Stimulated activated CD4-positive, alpha-beta T cell treated with anti-CD3 and anti-CD28 coated beads, TNF-alpha, amount 100 ng/mL, for 48 hours (primary cell): Measurements from ENCODE around the gene C1orf94.

Experiments
- DNase-seq, 3 donors: peaks; one replicate each; pipeline ENCODE4 v3.0.0-alpha.2; 2020; ENCODE audit warnings: low read depth in 3 of 3

The C1orf94 gene

DNA sequence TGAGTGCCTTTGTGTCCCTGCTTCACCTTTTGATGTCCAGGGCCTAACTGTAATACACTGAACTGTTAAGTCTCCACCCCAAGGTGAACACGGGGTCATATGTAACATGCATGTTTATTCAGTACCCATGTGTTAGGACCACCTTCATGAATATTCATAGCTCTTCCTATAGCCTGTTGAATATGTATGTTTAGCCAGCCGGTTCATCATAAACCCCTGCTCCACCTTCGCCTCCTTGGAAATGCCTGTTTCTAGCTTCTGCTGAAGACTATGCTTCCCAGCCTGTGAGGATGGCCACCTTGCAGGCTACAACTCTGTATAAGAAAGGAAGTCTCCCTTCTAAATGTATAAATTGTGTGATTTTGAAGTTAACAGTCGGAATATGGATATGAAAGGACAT is 69.3 kb downstream of the C1orf94 start:
- DNase-seq = no peak

- DNase-seq = no peak
These were observed 73.6 kb downstream of the C1orf94 start for GRCh38 chr1:34250342-34250741.

GRCh38 chr1:34262023-34262853 is 85.5 kb downstream of the C1orf94 start:
- DNase-seq = no peak

DNA sequence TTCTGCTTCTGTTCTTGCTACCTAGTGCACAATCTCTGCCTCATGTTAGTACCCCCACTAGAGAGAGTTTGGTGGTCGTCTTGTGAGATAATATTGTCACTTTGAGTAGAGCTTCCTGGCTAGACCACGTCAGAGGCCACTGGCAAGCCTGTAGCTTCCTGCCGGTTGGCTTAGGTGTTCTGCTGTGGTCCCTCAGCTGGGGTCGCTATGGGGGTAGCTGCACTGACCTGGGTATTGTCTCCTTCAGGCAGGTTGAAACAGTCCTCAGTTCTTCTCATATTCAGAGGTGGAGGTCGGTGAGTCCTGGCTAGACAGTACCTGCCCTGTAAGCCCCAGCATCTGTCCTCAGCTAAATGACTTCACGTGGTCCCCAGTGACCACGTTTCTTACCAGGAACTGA is 86.2 kb downstream of the C1orf94 start:
- no peak for DNase-seq

DNA sequence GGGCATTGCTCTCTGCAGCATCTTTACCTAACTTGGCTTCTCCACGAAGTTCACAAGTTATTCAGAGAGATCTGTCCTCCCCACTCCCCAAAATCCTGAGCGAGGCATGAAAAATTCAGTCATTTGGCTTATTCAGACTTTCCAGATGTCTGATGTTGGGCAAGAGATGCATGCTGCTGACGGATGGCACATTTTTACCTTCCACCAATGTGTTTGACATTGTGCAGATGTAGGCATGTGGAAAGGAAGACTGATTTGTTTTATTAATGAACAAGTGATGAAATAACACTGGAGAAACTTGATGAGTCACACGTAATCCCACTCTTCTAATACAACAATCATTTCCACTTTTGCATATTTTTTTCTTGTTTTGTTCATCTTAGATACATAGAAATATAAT is 86.7 kb downstream of the C1orf94 start:
- no peak for DNase-seq

DNA sequence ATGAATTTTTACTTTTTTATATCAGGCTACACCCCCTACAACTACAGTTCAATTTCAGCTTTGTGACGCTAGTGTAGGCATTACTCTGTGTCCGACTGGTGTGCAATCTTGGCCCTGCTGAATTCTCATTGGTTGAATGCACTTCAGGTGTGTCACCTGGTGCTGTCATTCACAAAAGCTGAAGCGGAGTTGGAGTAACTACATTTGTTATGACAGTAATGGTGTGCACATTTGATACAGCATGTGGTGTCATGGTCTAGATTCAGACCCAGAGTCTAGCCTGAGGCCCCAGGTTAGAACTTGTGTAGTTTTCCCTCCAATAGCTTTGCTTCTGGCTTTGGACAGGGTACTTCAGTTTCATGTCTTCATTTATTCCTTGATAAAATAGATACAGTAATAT is 88.7 kb downstream of the C1orf94 start:
- DNase-seq = no peak

DNA sequence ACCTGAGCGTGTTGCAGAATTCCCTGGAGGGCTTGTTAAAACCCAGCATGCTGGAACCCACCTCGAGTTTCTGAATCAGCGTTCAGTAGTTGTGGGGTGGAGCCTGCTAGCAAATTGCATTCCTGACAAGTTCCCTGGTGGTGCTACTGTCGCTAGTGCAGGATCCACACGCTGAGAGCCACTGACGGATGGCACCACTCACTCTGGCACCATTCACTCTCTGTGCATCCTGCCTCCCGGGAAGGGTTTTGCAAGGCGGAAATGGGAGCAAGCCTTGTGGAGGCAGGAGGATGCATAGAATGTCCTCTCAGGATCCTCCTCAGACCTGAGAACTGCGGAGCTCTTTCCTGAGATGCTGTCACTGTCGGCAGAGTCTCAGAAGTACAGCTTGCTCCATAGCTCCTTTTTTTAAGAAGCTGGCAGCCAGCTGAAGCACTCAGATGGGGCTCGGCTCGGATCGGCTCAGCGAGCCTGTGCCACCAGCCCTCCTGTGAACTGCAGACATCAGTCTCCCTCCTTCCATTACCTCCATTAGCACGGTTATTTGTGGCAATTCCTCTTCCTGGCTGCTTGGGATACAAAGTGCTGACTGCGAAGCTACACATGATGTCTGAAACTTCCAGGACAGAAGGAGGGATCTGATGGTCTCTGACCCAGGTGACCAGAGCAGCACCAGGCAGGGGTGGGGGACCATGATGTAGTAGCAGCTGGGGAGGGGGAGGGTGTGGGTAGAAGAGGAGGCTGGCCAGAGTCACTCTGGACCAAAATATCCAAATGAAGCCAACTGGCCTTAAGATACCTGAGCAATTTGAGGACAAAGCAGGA is 89.6 kb downstream of the C1orf94 start:
- no peak for DNase-seq

DNA sequence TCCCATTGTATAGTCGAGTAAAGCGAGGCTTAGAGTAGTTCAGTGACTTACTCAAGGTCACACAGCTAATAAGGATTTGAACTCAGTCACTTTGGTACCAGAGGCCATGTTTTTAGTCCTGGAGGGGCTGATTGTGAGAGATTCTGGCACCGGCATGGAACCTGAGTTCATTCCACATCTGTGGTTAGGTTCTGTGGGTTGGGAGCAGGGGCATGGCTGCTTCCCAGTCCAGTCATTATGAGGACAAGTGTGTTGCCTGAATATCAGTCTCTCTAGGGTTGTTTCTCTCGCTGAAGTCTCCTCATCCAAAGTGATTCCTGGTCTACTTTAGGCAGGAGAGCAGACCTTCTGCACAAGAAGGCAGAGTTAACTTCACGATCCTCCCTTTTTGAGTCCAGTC is 90.6 kb downstream of the C1orf94 start:
- DNase-seq = no peak

DNA sequence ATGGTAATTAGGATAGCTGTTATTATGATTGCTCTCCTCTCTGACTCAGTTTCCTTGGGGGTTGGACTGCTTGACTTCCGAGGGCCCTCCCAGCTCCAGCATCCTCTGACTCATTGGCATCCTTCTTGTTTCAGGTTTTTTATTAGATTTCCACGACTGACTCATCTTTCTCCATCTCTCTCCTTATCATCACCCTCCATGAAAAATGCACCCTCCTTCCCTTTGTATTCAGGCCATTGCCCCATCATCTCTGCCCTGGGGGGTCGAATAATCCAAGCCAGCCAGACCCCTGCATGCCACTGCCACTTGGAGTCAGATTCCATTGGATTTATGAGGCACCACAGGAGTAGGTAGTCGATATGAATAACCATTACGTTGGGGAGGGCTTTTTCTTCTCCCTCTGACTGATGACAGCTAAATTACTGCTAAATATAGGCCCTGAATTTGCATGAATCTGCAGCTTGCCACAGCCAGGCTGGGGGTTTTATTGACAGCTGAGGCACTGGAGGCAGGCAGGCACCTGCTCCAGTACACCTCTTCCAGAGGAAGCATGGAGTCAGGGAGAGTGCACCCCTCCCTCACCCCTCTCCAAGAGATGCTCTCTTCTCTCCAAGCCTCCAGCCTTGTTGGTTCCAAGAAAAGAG is 91.7 kb downstream of the C1orf94 start:
- no peak for DNase-seq
